D721Med (cell line): Measurements from ENCODE around the gene SAP130.

Experiments
- DNase-seq: peaks from one replicate; pipeline ENCODE4 v3.0.0; 2011; ENCODE audit warnings: low spot score; ENCODE audit not compliant: insufficient read length
- FAIRE-seq: peaks from 2 replicates; lab custom pipeline; 2011; peaks lifted over from hg19 to GRCh38; lab: Jason Lieb, UNC
- CTCF ChIP-seq: IDR thresholded peaks from 2 replicates; pipeline ENCODE4 v1.5.1; 2012; ENCODE audit warnings: mild to moderate bottlenecking, control low read depth; ENCODE audit not compliant: insufficient read depth; ENCODE audit errors: missing control alignments

The SAP130 gene

GRCh38 chr2:127897531-127898211 lies 130.2 kb downstream of the SAP130 start:
- TF ChIP-seq CTCF: no peak
- DNase-seq (no peak), FAIRE-seq (no peak)

- DNase-seq: no peak
- no peak for TF ChIP-seq CTCF
- FAIRE-seq: no peak
Observed at GRCh38 chr2:127893494-127893893, 134.4 kb downstream of the SAP130 start.

- no peak for DNase-seq
- FAIRE-seq: no peak
- no peak for TF ChIP-seq CTCF
Observed at GRCh38 chr2:127893033-127893432, 134.8 kb downstream of the SAP130 start.

GRCh38 chr2:127891811-127892210 lies 136.0 kb downstream of the SAP130 start:
- TF ChIP-seq CTCF: no peak
- FAIRE-seq (no peak), DNase-seq (no peak)
